ENCODE results near the gene PPP1R7.
"Not testable (repeated sequence)": the region's sequence is repeated elsewhere in the genome, so short reads cannot be mapped to it uniquely, and the experiment has no call there.

The PPP1R7 gene

DNA sequence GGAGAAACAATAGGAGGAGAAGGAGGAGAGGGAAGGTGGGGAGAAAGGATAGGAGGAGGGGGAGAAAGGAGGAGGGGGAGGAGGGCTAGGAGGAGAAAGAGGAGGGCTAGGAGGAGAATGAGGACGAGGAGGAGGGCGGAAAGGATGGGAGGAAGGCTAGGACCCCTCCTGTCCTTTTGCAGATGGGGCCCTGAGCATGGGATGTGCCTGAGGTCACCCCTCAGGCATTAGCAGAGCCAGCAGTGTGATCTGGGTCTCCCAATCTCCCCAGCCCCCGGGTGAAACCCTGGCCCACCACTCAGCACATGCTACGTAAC is 37.6 kb downstream of the PPP1R7 start:
- Histone ChIP-seq H3K27ac (ENCODE audit: low read length) (no peak overlapping the region), H3K36me3 (ENCODE audit: control insufficient read depth in 2 of 2, insufficient read depth in 2 of 2, low read length in 2 of 2) (peaks cover 0 to 7% of the 10 kb centered on the region in 2 donors), H3K4me3 (ENCODE audit: low read length in 2 of 2) (no peak overlapping the region), H3K4me1 (ENCODE audit: control insufficient read depth, insufficient read depth, low read length) (no peaks in the 10 kb centered on the region), H3K27me3 (ENCODE audit: control insufficient read depth in 1 of 2, insufficient read depth in 2 of 2, low read length in 2 of 2) (no peaks in the 10 kb centered on the region), H3K9me3 (ENCODE audit: control insufficient read depth in 2 of 2, low read length in 2 of 2) (no peaks in the 10 kb centered on the region), H3K9ac (ENCODE audit: low read length in 2 of 2) (no peak overlapping the region)

DNA sequence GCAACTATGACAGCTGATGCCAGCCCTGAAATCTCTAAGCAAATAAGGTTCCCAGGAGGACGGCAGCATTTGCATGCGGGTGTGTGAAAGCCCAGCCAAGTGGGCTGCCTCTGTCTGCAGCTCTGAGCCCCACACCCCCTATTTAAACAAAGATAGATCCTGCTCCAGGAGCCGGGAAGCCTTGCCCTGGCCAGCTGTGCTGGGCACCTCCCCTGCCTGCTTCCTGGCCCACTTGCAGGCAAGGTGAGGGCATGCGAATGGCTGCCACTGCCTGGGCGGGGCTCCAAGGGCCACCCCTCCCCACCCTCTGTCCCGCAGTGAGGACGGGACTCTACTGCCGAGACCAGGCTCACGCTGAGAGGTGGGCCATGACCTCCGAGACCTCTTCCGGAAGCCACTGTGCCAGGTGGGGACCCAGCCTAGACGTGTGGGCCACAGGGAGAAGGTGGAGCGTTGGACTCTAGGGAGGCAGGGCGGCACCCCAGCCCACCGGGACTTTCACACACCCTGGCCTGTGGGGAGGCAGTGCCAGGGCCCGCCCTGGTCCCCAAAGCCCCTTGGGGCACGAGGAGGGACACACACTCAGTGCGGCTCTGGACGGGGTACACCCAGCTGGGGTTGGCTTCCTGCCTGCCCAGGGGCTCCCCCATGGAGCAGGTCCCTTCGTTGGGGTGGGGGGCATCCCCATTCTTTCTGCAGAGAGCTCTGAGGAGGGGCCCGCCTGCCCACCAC is 38.3 kb downstream of the PPP1R7 start, which contains the start of gene ANO7:
Gene ANO7, plus strand, starts transcription at position 317 of the 732 bp plus-strand sequence. CDS start 1,387 bp downstream, outside the sequence.
- Histone ChIP-seq H3K27me3 (ENCODE audit: control insufficient read depth in 1 of 2, insufficient read depth in 2 of 2, low read length in 2 of 2) (no peaks in the 10 kb centered on the region), H3K36me3 (ENCODE audit: control insufficient read depth in 2 of 2, insufficient read depth in 2 of 2, low read length in 2 of 2) (peaks cover 0 to under 1% of the 10 kb centered on the region in 2 donors), H3K9ac (ENCODE audit: low read length in 2 of 2) (no peak within 1 kb of the TSS), H3K4me3 (ENCODE audit: low read length in 2 of 2) (no peak within 1 kb of the TSS), H3K27ac (ENCODE audit: low read length) (no peak within 1 kb of the TSS), H3K9me3 (ENCODE audit: control insufficient read depth in 2 of 2, low read length in 2 of 2) (no peaks in the 10 kb centered on the region), H3K4me1 (ENCODE audit: control insufficient read depth, insufficient read depth, low read length) (no peaks in the 10 kb centered on the region)

DNA sequence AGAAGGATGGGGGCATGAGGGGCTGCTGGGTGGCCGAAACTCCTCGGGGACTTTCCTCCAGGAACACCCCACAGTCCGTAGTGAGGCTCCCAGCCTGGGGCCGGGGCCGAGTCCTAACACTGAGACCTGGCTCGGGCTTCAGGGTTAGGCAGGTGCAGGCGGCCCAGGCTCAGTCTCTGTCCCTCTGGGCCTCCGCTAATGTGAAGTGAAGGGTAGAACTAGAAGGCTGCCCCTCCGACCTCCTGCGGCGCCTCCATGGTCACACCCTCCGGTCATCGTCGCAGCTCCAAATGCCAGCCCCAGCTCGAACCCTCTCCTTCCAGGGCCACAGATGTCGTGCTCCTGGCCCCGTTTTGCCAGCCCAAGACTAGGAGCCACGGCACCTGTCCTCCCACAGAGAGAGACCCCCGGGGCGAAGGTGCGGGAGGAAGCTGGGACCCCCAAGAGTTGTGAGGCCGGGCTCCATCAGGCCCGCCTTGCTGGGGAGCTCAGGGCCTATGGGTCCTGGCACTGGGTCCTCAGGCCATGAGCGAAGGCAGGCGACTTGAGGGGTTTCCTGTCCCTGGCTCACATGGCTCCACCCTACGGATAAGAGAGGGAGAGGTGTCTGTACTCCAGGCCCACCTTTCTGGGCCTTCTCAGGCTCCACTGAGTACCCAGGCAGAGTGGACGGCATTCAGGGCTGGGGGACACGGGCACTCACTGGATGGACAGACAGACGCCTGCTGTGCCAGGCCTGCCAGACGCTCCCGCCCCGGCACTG is 39.0 kb downstream of the PPP1R7 start:
- Histone ChIP-seq H3K4me3 (ENCODE audit: low read length in 2 of 2) (no peak overlapping the region), H3K9ac (ENCODE audit: low read length in 2 of 2) (no peak overlapping the region), H3K27ac (ENCODE audit: low read length) (no peak overlapping the region)

DNA sequence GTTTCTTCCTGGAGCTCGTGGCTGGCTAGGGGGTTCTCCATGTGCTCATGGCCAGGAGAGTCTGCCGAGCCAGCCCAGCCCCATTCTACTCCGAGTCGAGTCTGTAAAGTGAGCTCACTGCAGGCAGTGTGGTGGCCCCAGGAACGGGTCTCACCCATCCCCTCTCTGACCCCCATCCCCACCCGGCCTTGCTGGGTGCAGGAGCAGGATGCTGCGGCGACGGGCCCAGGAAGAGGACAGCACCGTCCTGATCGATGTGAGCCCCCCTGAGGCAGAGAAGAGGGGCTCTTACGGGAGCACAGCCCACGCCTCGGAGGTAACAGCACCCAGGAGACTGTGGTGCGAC is 39.6 kb downstream of the PPP1R7 start:
- Histone ChIP-seq H3K9ac (ENCODE audit: low read length in 2 of 2) (no peak overlapping the region), H3K27me3 (ENCODE audit: control insufficient read depth in 1 of 2, insufficient read depth in 2 of 2, low read length in 2 of 2) (no peaks in the 10 kb centered on the region), H3K9me3 (ENCODE audit: control insufficient read depth in 2 of 2, low read length in 2 of 2) (no peaks in the 10 kb centered on the region), H3K4me3 (ENCODE audit: low read length in 2 of 2) (no peak overlapping the region), H3K4me1 (ENCODE audit: control insufficient read depth, insufficient read depth, low read length) (no peaks in the 10 kb centered on the region), H3K27ac (ENCODE audit: low read length) (no peak overlapping the region), H3K36me3 (ENCODE audit: control insufficient read depth in 2 of 2, insufficient read depth in 2 of 2, low read length in 2 of 2) (no peaks in the 10 kb centered on the region)

More for the DNA sequence above, 39.0 kb downstream of the PPP1R7 start:
- H3K9me3 ChIP-seq (ENCODE audit: control insufficient read depth in 2 of 2, low read length in 2 of 2), result no peaks in the 10 kb centered on the region
- H3K27me3 ChIP-seq (ENCODE audit: control insufficient read depth in 1 of 2, insufficient read depth in 2 of 2, low read length in 2 of 2), result no peaks in the 10 kb centered on the region
- no peaks in the 10 kb centered on the region for H3K4me1 ChIP-seq (ENCODE audit: control insufficient read depth, insufficient read depth, low read length)
- H3K36me3 ChIP-seq (ENCODE audit: control insufficient read depth in 2 of 2, insufficient read depth in 2 of 2, low read length in 2 of 2), result no peaks in the 10 kb centered on the region

DNA sequence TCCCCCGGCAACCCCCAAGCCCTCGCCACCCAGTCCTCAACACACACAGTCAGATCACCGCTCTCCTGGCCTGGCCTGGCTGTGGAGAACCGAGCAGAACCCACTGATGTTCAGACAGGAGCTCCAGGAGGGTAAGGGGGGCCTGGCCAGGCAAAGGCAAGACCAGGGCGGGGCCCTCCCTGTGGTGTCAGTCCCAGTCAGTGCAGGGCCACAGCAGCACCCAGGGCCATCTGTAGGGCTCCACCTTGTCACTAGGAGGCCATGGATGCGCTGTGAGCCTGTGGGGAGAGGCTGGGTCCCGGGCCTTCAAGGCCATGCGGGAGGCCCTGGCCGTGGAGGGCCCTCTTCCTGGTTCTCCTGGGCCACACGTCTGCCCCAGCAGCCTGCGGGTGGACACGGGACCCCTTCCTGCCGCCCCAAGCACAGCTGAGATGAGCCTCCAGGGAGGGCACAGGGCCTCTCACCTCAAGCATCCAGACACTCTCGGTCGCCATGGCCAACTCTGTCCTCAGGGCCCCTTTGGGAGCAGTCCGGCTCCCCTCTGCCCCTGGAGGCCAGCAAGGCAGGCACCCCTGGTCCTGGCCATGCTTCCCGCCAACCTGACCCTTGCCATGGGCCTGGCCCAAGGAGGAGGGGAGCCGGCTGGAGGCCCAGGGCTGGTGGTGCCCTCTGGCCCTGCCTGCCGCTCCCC is 40.2 kb downstream of the PPP1R7 start:
- Histone ChIP-seq H3K27me3 (ENCODE audit: control insufficient read depth in 1 of 2, insufficient read depth in 2 of 2, low read length in 2 of 2) (no peaks in the 10 kb centered on the region), H3K4me1 (ENCODE audit: control insufficient read depth, insufficient read depth, low read length) (no peaks in the 10 kb centered on the region), H3K36me3 (ENCODE audit: control insufficient read depth in 2 of 2, insufficient read depth in 2 of 2, low read length in 2 of 2) (no peaks in the 10 kb centered on the region), H3K27ac (ENCODE audit: low read length) (no peak overlapping the region), H3K4me3 (ENCODE audit: low read length in 2 of 2) (no peak overlapping the region), H3K9me3 (ENCODE audit: control insufficient read depth in 2 of 2, low read length in 2 of 2) (no peaks in the 10 kb centered on the region), H3K9ac (ENCODE audit: low read length in 2 of 2) (no peak overlapping the region)

DNA sequence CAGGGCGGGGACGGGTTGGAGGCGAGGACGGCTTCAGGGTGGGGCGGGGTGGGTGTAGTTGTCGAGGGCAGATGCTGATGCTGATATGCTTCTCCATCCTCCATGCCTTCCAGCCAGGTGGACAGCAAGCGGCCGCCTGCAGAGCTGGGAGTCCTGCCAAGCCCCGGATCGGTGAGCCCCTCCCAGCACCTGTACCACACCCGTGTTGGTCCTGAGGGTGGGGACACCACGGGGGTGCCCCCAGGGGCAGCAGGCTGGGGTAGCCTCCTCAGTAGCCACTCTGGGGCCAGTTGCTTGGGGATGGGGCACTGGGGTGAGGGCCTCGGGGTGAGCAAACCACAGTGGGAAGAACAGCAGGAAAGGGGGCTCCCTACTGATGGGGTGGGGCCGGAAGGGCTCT is 40.8 kb downstream of the PPP1R7 start:
- Histone ChIP-seq H3K4me1 (ENCODE audit: control insufficient read depth, insufficient read depth, low read length) (no peaks in the 10 kb centered on the region), H3K36me3 (ENCODE audit: control insufficient read depth in 2 of 2, insufficient read depth in 2 of 2, low read length in 2 of 2) (no peaks in the 10 kb centered on the region), H3K9ac (ENCODE audit: low read length in 2 of 2) (no peak overlapping the region), H3K4me3 (ENCODE audit: low read length in 2 of 2) (no peak overlapping the region), H3K9me3 (ENCODE audit: control insufficient read depth in 2 of 2, low read length in 2 of 2) (no peaks in the 10 kb centered on the region), H3K27me3 (ENCODE audit: control insufficient read depth in 1 of 2, insufficient read depth in 2 of 2, low read length in 2 of 2) (no peaks in the 10 kb centered on the region), H3K27ac (ENCODE audit: low read length) (no peak overlapping the region)

DNA sequence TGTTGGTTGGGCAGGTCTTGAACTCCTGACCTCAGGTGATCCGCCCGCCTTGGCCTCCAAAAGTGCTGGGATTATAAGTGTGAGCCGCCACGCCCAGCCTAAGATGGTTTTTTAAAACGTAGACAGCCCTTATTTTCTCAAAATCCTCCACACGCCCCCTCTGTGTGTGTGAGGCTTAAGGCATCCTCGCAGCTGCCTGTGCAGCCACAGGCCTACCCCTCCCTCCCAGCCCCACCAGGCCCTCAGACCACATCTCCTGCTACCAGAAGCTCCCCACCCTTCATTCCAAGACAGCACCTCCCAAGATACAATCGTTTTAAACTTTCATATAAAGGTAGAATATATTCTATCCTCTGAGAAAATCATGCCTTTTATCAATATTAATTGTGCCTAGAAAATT is 43.0 kb downstream of the PPP1R7 start:
- H3K9ac ChIP-seq (ENCODE audit: low read length in 2 of 2), result no peak overlapping the region
- H3K36me3 ChIP-seq (ENCODE audit: control insufficient read depth in 2 of 2, insufficient read depth in 2 of 2, low read length in 2 of 2), result no peaks in the 10 kb centered on the region
- H3K4me1 ChIP-seq (ENCODE audit: control insufficient read depth, insufficient read depth, low read length), result no peaks in the 10 kb centered on the region
- H3K4me3 ChIP-seq (ENCODE audit: low read length in 2 of 2), result no peak overlapping the region
- H3K27ac ChIP-seq (ENCODE audit: low read length), result no peak overlapping the region
- no peaks in the 10 kb centered on the region for H3K9me3 ChIP-seq (ENCODE audit: control insufficient read depth in 2 of 2, low read length in 2 of 2)
- no peaks in the 10 kb centered on the region for H3K27me3 ChIP-seq (ENCODE audit: control insufficient read depth in 1 of 2, insufficient read depth in 2 of 2, low read length in 2 of 2)

DNA sequence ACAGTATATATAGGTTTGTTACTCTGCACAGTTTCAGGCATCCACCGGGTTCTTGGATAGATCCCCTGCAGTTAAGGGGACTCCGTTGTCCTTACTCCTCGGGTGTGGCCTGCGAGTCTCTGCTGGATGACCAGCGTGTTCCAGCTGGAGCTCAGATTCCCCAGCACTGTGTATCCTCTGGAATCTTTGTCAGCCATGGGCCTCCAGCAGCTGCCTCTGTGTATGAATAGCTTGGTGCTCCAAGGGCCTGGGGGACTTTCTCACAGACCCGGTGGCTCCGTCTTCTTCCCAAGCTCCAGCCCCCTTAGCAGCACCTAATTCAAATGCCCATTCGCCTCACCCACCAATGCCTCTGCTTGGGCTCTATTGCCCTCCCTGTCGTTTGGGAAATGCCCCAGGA is 44.5 kb downstream of the PPP1R7 start:
- Histone ChIP-seq H3K27ac (ENCODE audit: low read length) (no peak overlapping the region), H3K4me3 (ENCODE audit: low read length in 2 of 2) (no peak overlapping the region), H3K9me3 (ENCODE audit: control insufficient read depth in 2 of 2, low read length in 2 of 2) (no peaks in the 10 kb centered on the region), H3K27me3 (ENCODE audit: control insufficient read depth in 1 of 2, insufficient read depth in 2 of 2, low read length in 2 of 2) (no peaks in the 10 kb centered on the region), H3K9ac (ENCODE audit: low read length in 2 of 2) (no peak overlapping the region), H3K36me3 (ENCODE audit: control insufficient read depth in 2 of 2, insufficient read depth in 2 of 2, low read length in 2 of 2) (no peaks in the 10 kb centered on the region), H3K4me1 (ENCODE audit: control insufficient read depth, insufficient read depth, low read length) (no peaks in the 10 kb centered on the region)

DNA sequence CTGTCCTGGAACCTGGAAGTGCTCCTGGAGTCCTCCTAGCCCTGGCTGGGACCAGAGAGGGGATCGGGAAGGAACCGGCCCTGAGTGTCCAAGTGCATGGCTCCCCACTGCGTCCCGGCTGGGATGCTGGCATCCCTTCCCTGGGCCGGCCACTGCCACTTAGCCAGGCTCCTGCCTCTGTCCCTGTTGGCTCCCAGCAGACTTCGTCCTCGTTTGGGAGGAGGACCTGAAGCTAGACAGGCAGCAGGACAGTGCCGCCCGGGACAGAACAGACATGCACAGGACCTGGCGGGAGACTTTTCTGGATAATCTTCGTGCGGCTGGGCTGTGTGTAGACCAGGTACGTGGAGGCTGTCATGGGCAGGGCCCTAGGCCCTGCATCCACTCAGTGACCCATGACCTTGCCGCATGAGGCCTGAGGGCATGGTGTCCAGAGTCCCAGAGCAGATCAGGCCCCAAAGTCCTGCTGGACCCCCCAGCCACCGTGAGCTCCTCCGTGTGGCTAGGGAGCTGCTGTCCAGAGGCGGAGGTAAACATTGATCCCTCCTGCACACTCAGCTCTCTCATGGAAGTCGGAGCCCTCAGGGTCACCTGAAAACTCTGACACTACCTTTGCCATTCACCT is 45.4 kb downstream of the PPP1R7 start:
- Histone ChIP-seq H3K9me3 (ENCODE audit: control insufficient read depth in 2 of 2, low read length in 2 of 2) (no peaks in the 10 kb centered on the region), H3K27ac (ENCODE audit: low read length) (no peak overlapping the region), H3K9ac (ENCODE audit: low read length in 2 of 2) (no peak overlapping the region), H3K36me3 (ENCODE audit: control insufficient read depth in 2 of 2, insufficient read depth in 2 of 2, low read length in 2 of 2) (no peaks in the 10 kb centered on the region), H3K4me3 (ENCODE audit: low read length in 2 of 2) (no peak overlapping the region), H3K27me3 (ENCODE audit: control insufficient read depth in 1 of 2, insufficient read depth in 2 of 2, low read length in 2 of 2) (no peaks in the 10 kb centered on the region), H3K4me1 (ENCODE audit: control insufficient read depth, insufficient read depth, low read length) (no peaks in the 10 kb centered on the region)

DNA sequence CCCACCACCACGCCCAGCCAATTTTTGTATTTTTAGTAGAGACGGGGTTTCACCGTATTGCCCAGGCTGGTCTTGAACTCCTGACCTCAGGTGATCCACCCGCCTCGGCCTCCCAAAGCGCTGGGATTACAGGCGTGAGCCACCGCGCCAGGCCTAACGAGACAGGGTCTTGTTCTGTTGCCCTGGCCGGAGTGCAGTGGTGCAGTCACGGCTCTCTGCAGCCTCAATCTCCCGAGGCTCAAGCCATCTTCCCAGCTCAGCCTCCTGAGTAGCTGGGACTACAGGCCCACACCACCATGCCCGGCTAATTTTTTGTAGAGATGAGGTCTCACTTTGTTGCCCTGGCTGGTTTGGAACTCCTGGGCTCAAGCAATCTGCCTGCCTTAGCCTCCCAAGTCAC is 47.0 kb downstream of the PPP1R7 start:
- H3K9ac ChIP-seq (ENCODE audit: low read length in 2 of 2); H3K27me3 ChIP-seq (ENCODE audit: control insufficient read depth in 1 of 2, insufficient read depth in 2 of 2, low read length in 2 of 2); H3K27ac ChIP-seq (ENCODE audit: low read length); H3K36me3 ChIP-seq (ENCODE audit: control insufficient read depth in 2 of 2, insufficient read depth in 2 of 2, low read length in 2 of 2); H3K4me1 ChIP-seq (ENCODE audit: control insufficient read depth, insufficient read depth, low read length); H3K9me3 ChIP-seq (ENCODE audit: control insufficient read depth in 2 of 2, low read length in 2 of 2); H3K4me3 ChIP-seq (ENCODE audit: low read length in 2 of 2): not testable (repeated sequence)

Measured in stomach smooth muscle (tissue), 2 donors.